GM19099 (cell line): Measurements from ENCODE around the gene PSAT1.

Experiments used
- POLR2A ChIP-seq: IDR thresholded peaks from 3 replicates; pipeline ENCODE4 v1.6.1; 2011; ENCODE audit warnings: low read depth; ENCODE audit not compliant: insufficient read length; ENCODE audit errors: extremely low read depth

The PSAT1 gene

GRCh38 chr9:78306222-78307076 lies 9.5 kb downstream of the PSAT1 start:
- no peak for TF ChIP-seq POLR2A

GRCh38 chr9:78307360-78307759 lies 10.4 kb downstream of the PSAT1 start:
- TF ChIP-seq POLR2A = no peak

DNA sequence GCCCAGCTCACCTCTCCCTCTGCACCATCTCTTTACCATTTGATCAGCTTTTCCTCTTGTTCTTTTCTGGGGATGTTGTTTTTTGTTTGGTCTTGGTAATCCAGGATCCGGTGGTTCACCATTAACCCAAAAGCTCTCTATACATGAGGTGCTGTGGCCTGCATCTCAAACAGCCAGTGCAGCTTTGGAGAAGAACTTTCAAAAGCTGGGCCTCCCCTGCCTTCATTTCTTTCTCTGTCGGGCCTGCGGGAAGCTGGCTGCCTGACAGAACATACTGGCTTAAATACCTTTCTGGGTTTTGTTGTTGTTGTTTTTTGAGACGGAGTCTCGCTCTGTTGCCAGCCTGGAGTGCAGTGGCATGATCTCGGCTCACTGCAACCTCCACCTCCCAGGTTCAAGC lies 12.1 kb downstream of the PSAT1 start:
- no peak for TF ChIP-seq POLR2A

DNA sequence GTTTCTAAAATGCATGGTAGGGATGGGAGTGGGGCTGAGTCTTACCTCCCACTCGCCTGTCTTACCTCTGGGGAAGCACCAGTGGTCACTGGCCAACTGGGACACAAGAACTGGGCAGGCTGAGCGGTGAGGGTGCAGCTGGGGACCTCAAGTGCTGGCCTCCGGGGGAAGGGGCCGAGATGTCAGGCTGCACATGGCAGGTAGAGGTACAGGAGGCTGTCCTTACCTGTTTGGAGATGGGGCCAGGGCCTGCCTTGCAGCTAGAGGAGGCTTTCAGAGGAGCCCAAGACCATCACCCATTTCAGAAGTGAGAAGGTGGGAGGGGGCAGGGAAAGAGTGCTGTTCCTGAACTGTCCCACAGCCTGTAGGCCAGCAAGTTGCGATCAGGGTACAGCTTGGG lies 14.2 kb downstream of the PSAT1 start:
- no peak for TF ChIP-seq POLR2A

DNA sequence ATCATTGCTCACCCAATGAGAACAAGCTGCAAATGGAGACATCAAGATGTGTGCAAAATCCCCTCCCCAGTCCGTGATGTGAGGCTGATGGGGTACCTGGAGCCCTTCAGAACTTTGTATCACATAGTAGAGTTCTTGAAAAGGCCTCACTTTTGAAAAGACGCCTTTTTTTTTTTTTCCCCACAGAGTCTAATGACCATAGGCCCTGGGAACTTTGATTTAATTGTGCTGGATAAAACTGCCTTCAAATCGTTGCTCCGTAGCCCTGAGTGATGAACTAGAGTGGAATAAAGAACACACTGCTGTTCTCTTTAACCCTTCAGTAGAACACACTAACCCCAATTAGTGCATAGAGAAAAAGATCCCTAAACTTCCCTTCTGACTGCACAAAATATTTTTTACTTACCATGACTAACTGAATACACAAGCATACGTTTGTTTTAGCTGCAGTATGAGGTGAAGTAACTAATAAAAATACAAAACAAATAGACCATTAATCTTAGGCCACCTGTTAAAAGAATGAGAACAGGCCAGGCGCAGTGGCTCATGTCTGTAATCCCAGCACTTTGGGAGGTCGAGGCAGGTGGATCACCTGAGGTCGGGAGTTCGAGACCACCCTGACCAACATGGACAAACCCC lies 15.1 kb downstream of the PSAT1 start:
- no peak for TF ChIP-seq POLR2A

- no peak for TF ChIP-seq POLR2A
Measured at GRCh38 chr9:78314550-78314949, 17.6 kb downstream of the PSAT1 start.

DNA sequence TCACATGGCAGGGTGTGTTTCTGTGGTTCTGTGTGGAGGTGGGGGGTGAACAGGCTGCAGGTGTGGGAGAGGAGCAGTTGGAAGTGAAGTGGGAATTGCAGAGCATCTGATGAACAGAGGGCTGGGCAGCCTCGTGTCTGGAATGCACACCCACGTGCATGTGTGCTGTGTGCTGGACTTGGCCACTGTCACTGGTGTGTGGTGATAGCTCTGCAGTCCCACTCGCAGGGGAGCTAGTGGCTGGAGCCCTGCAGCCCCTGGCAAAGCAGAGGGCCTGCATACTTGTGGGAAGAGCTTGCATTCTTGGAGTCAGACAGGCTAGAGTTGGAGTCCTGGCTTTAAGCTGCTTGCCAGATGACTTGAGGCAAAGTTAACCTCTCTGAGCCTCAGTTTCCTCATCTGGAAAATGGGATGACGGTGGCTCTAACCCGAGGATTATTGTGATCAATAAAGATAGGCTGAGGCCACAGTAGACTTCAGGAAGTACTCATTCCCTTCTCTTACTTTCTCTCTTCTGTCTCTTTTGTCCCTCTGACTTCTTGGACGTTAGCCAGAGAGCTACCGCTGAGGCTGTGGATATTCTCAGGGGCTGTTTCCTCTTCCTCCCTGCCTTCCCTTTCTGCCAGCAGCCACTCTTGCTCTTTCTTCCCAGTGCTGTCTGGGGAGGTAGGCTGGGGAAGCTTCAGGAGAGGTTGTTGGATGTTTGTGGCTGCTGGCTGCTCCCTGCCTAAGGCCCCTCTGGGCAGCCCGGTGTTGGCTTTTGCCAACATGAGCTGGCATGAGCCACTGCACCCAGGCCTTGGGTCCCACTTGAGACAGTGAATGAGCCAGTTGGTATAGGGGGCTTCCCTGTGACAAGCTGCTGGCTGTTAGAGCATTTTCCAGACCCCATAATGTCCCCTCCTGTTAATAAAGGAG lies 18.3 kb downstream of the PSAT1 start:
- no peak for TF ChIP-seq POLR2A

DNA sequence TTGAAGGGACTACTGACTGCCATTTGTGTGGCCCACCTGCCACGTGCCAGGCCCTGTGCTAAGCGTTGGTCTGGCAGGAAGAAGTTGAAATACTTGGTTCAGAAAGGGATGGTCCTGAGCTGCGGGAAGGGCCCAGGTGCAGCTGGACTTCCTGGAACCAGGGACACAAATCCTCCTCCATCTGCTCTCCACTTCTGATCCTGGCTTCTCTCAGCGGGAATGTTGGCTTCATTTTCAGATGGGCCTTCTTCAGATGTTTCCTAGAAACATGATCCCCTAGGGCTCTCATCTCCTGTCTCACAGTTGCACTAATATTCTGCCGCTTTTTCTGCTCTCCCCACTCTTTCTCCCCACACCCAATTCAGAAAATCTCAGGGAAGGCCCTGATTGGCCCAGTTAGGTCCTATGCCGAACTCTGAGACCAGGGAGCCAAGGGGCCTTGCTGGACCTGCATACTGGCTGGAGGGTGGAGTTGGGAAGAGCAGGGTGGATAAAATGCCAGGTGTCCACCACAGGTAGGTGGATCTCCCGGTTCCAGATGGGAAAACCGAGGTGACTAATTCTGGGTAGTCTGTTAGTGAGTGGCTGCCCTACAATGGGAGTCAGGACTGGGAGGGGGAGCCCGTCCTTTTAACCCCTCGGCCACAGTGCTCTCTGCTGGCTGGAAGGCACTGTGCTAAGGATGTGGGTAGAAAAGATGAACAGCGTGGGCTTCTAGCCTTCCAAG lies 19.4 kb downstream of the PSAT1 start:
- no peak for TF ChIP-seq POLR2A

GRCh38 chr9:78319197-78320029 lies 22.5 kb downstream of the PSAT1 start:
- TF ChIP-seq POLR2A = no peak

DNA sequence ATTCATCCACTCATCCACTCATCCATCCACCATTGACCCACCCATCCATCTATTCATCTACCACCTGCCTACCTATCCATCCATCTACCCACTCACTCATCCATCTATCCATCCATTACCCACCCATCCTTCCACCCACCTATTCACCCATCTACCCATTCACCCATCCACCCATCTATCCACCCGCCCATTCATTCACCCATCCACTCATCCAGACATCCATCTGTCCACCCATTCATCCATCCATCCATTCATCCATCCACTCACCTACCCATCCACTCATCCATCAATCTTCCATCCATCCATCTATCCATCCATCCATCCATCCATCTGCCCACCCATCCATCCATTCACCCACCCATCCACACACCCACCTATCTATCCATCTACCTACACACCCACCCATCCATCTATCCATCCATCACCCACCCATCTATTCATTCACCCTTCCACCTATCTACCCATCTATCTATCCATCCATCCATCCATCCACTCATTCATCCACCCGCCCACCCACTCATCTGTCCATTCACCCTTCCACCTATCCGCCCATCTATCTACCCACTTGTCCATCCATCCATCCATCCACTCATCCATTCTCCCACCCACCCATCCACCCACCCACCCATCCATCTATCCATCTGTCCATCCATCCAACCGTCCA lies 23.2 kb downstream of the PSAT1 start:
- TF ChIP-seq POLR2A = no peak

DNA sequence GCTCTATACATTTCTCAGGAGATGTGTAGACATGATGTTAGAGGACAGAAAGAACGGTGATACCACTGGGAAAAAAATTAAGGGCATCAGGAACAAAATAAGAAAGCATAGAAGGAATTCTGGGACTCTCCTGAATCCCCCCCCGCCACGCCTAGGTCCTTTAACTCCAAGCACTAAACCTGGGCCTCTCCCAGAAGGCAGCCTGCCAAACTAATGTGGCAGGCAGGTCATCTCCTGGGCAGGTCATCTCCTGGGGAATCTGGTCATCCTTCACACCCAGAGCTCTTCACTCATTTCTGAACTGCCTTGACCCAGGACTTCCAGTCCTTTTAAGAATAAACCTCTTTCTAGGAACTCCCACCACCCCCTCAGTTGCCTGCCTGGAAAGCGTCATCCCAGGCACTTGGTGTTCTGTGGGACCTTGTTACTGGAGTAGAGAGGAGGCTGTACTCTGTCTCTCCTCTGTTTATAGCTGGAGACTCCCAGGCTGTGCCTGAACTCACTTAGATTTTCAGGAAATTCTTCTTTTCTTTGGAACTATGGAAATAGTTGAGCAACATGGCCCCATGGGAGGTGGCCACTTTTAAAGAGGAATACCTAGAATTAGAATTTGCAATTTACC lies 24.1 kb downstream of the PSAT1 start:
- no peak for TF ChIP-seq POLR2A

- TF ChIP-seq POLR2A = no peak
Measured at GRCh38 chr9:78321505-78321904, 24.6 kb downstream of the PSAT1 start.
